ENCODE measurements around the gene DDX11. TPM values are rescaled to one million over a fixed set of nuclear protein-coding genes. Genes with fewer than 3 reads are reported as not detected.
"Not testable (repeated sequence)": the region's sequence is repeated elsewhere in the genome, so short reads cannot be mapped to it uniquely, and the experiment has no call there.

Gene DDX11
- total and polyA plus RNA-seq, 2 experiments from 2014 or later = 66.0 to 103 TPM

- not testable (repeated sequence) for H3K9me3 Mint-ChIP-seq; H3K4me3 Mint-ChIP-seq; H3K9me2 ChIP-seq (ENCODE audit: insufficient read depth); H3K27ac ChIP-seq (ENCODE audit: low read depth); H2AFZ ChIP-seq; DNase-seq (ENCODE audit: low spot score); H3K4me3 ChIP-seq; H3F3A ChIP-seq (replicated peaks; ENCODE audit: low read depth); H3K4me2 ChIP-seq; H3K27me3 Mint-ChIP-seq (ENCODE audit: insufficient read depth, low read depth, poor library complexity); H4K20me1 ChIP-seq (replicated peaks; ENCODE audit: insufficient read depth); H3K36me3 ChIP-seq (ENCODE audit: insufficient read depth); H3K4me1 ChIP-seq (ENCODE audit: insufficient read depth); H3K27me3 ChIP-seq (ENCODE audit: insufficient read depth); ATAC-seq
- peaks cover 29% of the 10 kb centered on the region for H3K4me1 Mint-ChIP-seq
- H3K36me3 Mint-ChIP-seq (ENCODE audit: low read depth) = peaks cover 59% of the 10 kb centered on the region
- H3K79me2 ChIP-seq (replicated peaks; ENCODE audit: insufficient read depth) = peaks cover 20% of the 10 kb centered on the region
- H3K27ac Mint-ChIP-seq = peak overlapping the region; percentile 83
Measured at GRCh38 chr12:31081274-31081673, 7.6 kb downstream of the DDX11 start.

- Mint-ChIP-seq H3K4me1 (peaks cover 13% of the 10 kb centered on the region), H3K36me3 (ENCODE audit: low read depth) (peaks cover 59% of the 10 kb centered on the region)
- H4K20me1 ChIP-seq (replicated peaks; ENCODE audit: insufficient read depth); H3K9me2 ChIP-seq (ENCODE audit: insufficient read depth); H3F3A ChIP-seq (replicated peaks; ENCODE audit: low read depth); H3K4me3 ChIP-seq; H3K27ac Mint-ChIP-seq; H3K4me3 Mint-ChIP-seq; H3K27me3 ChIP-seq (ENCODE audit: insufficient read depth); H3K79me2 ChIP-seq (replicated peaks; ENCODE audit: insufficient read depth); H3K27ac ChIP-seq (ENCODE audit: low read depth); H3K36me3 ChIP-seq (ENCODE audit: insufficient read depth); H3K9me3 Mint-ChIP-seq; H3K27me3 Mint-ChIP-seq (ENCODE audit: insufficient read depth, low read depth, poor library complexity); H2AFZ ChIP-seq; ATAC-seq; DNase-seq (ENCODE audit: low spot score); H3K4me2 ChIP-seq; H3K4me1 ChIP-seq (ENCODE audit: insufficient read depth): not testable (repeated sequence)
Measured at GRCh38 chr12:31084241-31084640, 10.6 kb downstream of the DDX11 start.

GRCh38 chr12:31086032-31086431 lies 12.4 kb downstream of the DDX11 start:
- H3K4me3 Mint-ChIP-seq; H3K36me3 ChIP-seq (ENCODE audit: insufficient read depth); H3K9me3 Mint-ChIP-seq; H3K79me2 ChIP-seq (replicated peaks; ENCODE audit: insufficient read depth); H3K4me2 ChIP-seq; ATAC-seq; DNase-seq (ENCODE audit: low spot score); H3F3A ChIP-seq (replicated peaks; ENCODE audit: low read depth); H4K20me1 ChIP-seq (replicated peaks; ENCODE audit: insufficient read depth); H3K27me3 Mint-ChIP-seq (ENCODE audit: insufficient read depth, low read depth, poor library complexity); H2AFZ ChIP-seq; H3K4me1 Mint-ChIP-seq; H3K27ac ChIP-seq (ENCODE audit: low read depth); H3K27me3 ChIP-seq (ENCODE audit: insufficient read depth); H3K4me1 ChIP-seq (ENCODE audit: insufficient read depth); H3K27ac Mint-ChIP-seq; H3K4me3 ChIP-seq; H3K9me2 ChIP-seq (ENCODE audit: insufficient read depth): not testable (repeated sequence)
- H3K36me3 Mint-ChIP-seq (ENCODE audit: low read depth) = peaks cover 53% of the 10 kb centered on the region

- H3K4me1 Mint-ChIP-seq; H3K4me1 ChIP-seq (ENCODE audit: insufficient read depth); H2AFZ ChIP-seq; H4K20me1 ChIP-seq (replicated peaks; ENCODE audit: insufficient read depth); H3K27ac Mint-ChIP-seq; H3K9me2 ChIP-seq (ENCODE audit: insufficient read depth); H3K4me3 Mint-ChIP-seq; H3K4me3 ChIP-seq; H3K36me3 ChIP-seq (ENCODE audit: insufficient read depth); H3K4me2 ChIP-seq; H3K27ac ChIP-seq (ENCODE audit: low read depth); DNase-seq (ENCODE audit: low spot score); H3K27me3 ChIP-seq (ENCODE audit: insufficient read depth); H3K79me2 ChIP-seq (replicated peaks; ENCODE audit: insufficient read depth); H3K27me3 Mint-ChIP-seq (ENCODE audit: insufficient read depth, low read depth, poor library complexity); ATAC-seq; H3F3A ChIP-seq (replicated peaks; ENCODE audit: low read depth); H3K9me3 Mint-ChIP-seq: not testable (repeated sequence)
- H3K36me3 Mint-ChIP-seq (ENCODE audit: low read depth) = peaks cover 59% of the 10 kb centered on the region
Measured at GRCh38 chr12:31087486-31087885, 13.8 kb downstream of the DDX11 start.

GRCh38 chr12:31087956-31088355 lies 14.3 kb downstream of the DDX11 start:
- peaks cover 59% of the 10 kb centered on the region for H3K36me3 Mint-ChIP-seq (ENCODE audit: low read depth)
- H3K27ac Mint-ChIP-seq = not testable (repeated sequence)

More at GRCh38 chr12:31087956-31088355, 14.3 kb downstream of the DDX11 start:
- not testable (repeated sequence) for H3K4me3 Mint-ChIP-seq; H3K36me3 ChIP-seq (ENCODE audit: insufficient read depth); H3K27me3 ChIP-seq (ENCODE audit: insufficient read depth); H3K27ac ChIP-seq (ENCODE audit: low read depth); H3K4me1 ChIP-seq (ENCODE audit: insufficient read depth); ATAC-seq; H3K27me3 Mint-ChIP-seq (ENCODE audit: insufficient read depth, low read depth, poor library complexity); H3F3A ChIP-seq (replicated peaks; ENCODE audit: low read depth); H2AFZ ChIP-seq; H4K20me1 ChIP-seq (replicated peaks; ENCODE audit: insufficient read depth); H3K4me1 Mint-ChIP-seq; H3K79me2 ChIP-seq (replicated peaks; ENCODE audit: insufficient read depth); H3K4me2 ChIP-seq; H3K4me3 ChIP-seq; DNase-seq (ENCODE audit: low spot score); H3K9me2 ChIP-seq (ENCODE audit: insufficient read depth); H3K9me3 Mint-ChIP-seq

Measured in GM23338 (cell line).